SH-SY5Y (cell line): ENCODE data around the gene WDR93.

Experiments used
- GATA2 ChIP-seq: IDR thresholded peaks from 2 replicates; pipeline ENCODE4 v1.6.1; 2011; ENCODE audit warnings: mild to moderate bottlenecking, low read depth, low read length
- GATA3 ChIP-seq: IDR thresholded peaks from 2 replicates; pipeline ENCODE4 v1.6.1; 2011; ENCODE audit warnings: low read depth, mild to moderate bottlenecking, low read length, moderate library complexity

DNA sequence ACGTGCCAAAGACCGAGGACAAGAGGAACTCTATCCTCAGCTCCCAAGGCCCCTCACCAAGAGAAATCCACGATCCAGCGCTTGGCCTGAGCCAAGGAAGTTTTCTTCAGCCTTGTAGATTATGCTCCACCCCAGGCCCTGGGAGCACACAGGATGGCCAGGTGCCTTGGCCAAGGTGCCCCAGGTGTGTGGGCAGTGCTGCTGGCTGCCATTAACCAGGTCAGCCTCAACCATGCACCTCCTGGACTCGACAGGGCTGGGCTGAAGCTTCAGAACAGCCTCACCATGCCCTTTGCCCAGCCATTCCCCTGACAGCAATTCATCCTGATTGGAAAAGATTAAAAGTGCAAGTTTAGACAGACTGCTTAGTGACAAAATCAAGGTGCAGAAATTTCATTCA is 71.3 kb downstream of the WDR93 start:
- TF ChIP-seq GATA2: no peak
- no peak for TF ChIP-seq GATA3
